Cardiac muscle cell (in vitro differentiated cells and primary cell): Measurements from ENCODE around the gene COL8A1. TPM values are rescaled to one million over a fixed set of nuclear protein-coding genes. Genes with fewer than 3 reads are reported as not detected.

Experiments
- DNase-seq, 2 donors: peaks; one replicate each; pipeline versions ENCODE4 v3.0.0 to v3.0.0-alpha.2; 2010 to 2017; ENCODE audit warnings: low read depth in 1 of 2, low spot score in 1 of 2
- H3K27ac ChIP-seq: fragments of 200-600 bp; sonication (generic); 2 replicates; pipeline ENCODE4 v1.5.1; 2016
- H3K27me3 ChIP-seq: fragments of 200-600 bp; sonication (generic); 2 replicates; pipeline ENCODE4 v1.6.0; 2016; ENCODE audit warnings: control low read depth
- H3K36me3 ChIP-seq: fragments of 200-600 bp; sonication (generic); 2 replicates; pipeline ENCODE4 v1.5.1; 2016; ENCODE audit warnings: control low read depth
- H3K4me1 ChIP-seq: fragments of 200-600 bp; sonication (generic); 2 replicates; pipeline ENCODE4 v1.8.1; 2017; ENCODE audit warnings: low read depth, mild to moderate bottlenecking, mixed run types
- H3K4me3 ChIP-seq: fragments of 200-600 bp; sonication (generic); 2 replicates; pipeline ENCODE4 v1.5.1; 2016; ENCODE audit warnings: mild to moderate bottlenecking
- H3K9me3 ChIP-seq: fragments of 200-600 bp; sonication (generic); 2 replicates; pipeline ENCODE4 v1.5.1; 2017; ENCODE audit warnings: low read depth, mild to moderate bottlenecking, control low read depth
- polyA plus RNA-seq: library from polyadenylated mRNA; unstranded; fragments of >200 nt; fragmentation: Nextera tagmentation; extraction: Ambion mirVana; gene quantifications from 2 replicates; pipeline ENCODE4 v1.2.1, GENCODE V29; 2016
- total RNA-seq: library from RNA; depleted of rRNA; stranded (reverse); fragments of >200 nt; gene quantifications from 2 replicates; pipeline ENCODE4 v1.2.3, GENCODE V29; 2016
- TF ChIP-seq, protein P1 (sequence below): IDR thresholded peaks from 2 replicates; pipeline ENCODE4 v1.5.1; 2012; ENCODE audit warnings: low read depth, mild to moderate bottlenecking, low read length

The COL8A1 gene
- total and polyA plus RNA-seq, 2 experiments from 2014 or later, result 1.5 to 5.1 TPM

DNA sequence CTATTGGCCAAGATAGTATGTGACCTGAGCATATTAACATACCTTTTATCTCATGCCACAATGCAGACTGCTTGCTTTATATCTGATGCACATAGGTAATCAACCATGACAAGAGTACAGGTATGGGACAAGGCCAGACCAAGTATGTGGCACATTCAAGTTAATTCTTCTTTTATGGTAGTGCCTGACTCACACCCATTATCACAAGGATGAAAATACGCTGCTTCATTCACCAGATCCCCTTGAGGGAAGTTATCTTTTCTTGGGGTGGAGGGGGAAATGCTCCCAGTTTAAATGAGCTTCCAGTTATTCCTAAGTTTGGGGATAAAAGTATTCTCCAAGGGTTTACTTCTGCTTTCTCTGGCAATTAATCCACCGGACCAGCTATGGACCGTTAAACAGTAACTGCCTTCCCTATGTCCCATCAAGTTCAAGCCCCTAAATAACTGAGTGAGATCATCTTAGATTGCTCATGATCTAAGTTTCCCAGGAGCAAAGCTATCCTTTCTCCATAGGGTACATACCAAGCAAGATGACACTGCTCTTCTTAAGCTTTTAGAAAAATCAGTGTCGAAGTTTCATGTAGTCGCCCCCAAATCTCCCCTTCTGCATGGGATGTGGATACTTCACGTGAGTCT is 1.9 kb downstream of the COL8A1 start:
- no peak overlapping the region for H3K27ac ChIP-seq
- no peaks in the 10 kb centered on the region for H3K9me3 ChIP-seq
- H3K4me1 ChIP-seq, result no peaks in the 10 kb centered on the region
- DNase-seq, result no peak
- no peak overlapping the region for H3K4me3 ChIP-seq
- TF ChIP-seq, protein P1, sequence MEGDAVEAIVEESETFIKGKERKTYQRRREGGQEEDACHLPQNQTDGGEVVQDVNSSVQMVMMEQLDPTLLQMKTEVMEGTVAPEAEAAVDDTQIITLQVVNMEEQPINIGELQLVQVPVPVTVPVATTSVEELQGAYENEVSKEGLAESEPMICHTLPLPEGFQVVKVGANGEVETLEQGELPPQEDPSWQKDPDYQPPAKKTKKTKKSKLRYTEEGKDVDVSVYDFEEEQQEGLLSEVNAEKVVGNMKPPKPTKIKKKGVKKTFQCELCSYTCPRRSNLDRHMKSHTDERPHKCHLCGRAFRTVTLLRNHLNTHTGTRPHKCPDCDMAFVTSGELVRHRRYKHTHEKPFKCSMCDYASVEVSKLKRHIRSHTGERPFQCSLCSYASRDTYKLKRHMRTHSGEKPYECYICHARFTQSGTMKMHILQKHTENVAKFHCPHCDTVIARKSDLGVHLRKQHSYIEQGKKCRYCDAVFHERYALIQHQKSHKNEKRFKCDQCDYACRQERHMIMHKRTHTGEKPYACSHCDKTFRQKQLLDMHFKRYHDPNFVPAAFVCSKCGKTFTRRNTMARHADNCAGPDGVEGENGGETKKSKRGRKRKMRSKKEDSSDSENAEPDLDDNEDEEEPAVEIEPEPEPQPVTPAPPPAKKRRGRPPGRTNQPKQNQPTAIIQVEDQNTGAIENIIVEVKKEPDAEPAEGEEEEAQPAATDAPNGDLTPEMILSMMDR, result no peak
- peaks cover 66% of the 10 kb centered on the region for H3K27me3 ChIP-seq
- H3K36me3 ChIP-seq, result no peaks in the 10 kb centered on the region

DNA sequence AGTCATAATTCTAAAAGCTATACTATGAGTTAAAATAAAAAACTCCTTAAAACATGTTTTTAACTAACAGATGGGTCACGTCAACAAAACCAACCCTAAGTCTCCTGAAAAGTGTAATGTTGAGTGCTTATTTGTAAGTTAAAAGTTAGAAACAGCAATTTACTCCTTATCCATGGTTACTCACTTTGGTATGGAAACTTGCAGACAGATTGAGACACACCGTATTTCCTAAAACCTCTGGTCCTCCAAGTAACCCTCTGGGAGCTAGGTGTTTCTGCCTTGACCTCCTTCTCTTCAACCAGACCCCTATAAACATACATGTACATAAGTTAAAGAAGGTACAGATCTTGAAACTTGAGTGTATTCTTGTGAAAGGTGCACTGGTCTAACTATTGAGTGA is 3.1 kb downstream of the COL8A1 start:
- H3K36me3 ChIP-seq, result no peaks in the 10 kb centered on the region
- H3K27me3 ChIP-seq, result peaks cover 58% of the 10 kb centered on the region
- H3K4me1 ChIP-seq, result no peaks in the 10 kb centered on the region
- TF ChIP-seq, protein P1, result no peak
- H3K9me3 ChIP-seq, result no peaks in the 10 kb centered on the region
- no peak overlapping the region for H3K27ac ChIP-seq
- DNase-seq, result no peak
- H3K4me3 ChIP-seq, result no peak overlapping the region

DNA sequence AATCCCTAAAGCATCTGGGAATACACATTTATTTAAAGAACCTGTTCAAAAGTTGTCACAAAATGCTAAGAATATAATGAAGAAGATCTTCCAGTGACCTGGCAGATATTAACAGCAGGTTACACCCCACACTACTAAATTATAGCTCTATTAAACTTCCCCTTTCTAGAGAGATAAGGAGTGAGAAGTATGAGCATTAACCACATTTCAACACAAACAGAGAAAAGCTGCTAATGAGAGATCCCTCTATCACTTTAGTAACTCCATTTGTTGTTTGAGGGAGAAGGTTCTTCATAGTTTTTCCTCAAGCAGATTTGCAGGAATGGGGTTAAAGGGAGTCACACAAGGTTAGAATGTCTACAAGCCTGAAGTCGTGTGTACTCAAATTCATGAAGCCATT is 3.6 kb downstream of the COL8A1 start:
- no peak for DNase-seq
- H3K36me3 ChIP-seq, result no peaks in the 10 kb centered on the region
- H3K9me3 ChIP-seq, result no peaks in the 10 kb centered on the region
- TF ChIP-seq, protein P1, result no peak
- H3K4me3 ChIP-seq, result no peak overlapping the region
- no peak overlapping the region for H3K27ac ChIP-seq
- peaks cover 53% of the 10 kb centered on the region for H3K27me3 ChIP-seq
- no peaks in the 10 kb centered on the region for H3K4me1 ChIP-seq

DNA sequence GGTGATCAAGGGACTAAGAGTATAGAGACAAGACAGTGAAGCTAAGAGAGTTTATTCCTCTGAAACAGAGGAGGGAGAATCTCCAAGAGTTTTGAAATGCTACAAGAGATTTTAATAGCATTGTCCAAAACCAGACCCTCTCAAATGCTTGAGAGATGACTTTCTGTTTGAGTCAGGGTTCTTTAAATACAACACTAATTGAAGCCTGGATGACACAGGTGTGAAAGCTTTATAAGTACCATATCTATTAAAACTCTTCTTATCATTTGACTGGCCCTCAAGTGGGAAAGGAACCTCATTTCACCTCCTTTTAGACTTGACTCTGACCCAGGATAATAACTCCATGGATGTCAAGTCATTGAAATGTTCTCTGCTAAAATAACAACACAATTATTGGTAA is 5.6 kb downstream of the COL8A1 start:
- no peaks in the 10 kb centered on the region for H3K4me1 ChIP-seq
- H3K36me3 ChIP-seq, result no peaks in the 10 kb centered on the region
- H3K27me3 ChIP-seq, result peaks cover 33% of the 10 kb centered on the region
- TF ChIP-seq, protein P1, result no peak
- H3K4me3 ChIP-seq, result no peak overlapping the region
- no peak overlapping the region for H3K27ac ChIP-seq
- H3K9me3 ChIP-seq, result no peaks in the 10 kb centered on the region
- DNase-seq, result no peak

DNA sequence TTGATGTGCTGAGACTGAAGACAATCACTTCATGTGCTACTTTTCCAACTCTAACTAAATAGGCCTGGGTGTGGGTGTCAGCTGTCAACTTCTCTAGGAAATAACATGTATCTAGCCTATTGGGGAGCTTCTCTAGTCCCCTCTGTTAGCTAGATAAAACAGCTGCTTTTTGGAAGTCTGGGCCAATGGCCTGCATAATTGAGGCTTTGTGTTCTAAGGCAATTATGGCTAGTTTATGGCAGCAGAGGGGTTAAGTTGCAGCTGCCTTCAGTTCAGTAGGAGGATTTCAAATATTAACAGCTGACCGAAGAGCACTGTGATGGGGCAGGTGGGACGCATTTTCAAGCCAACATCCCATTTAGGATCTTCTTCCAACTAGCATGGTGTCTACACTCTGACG is 6.4 kb downstream of the COL8A1 start:
- H3K4me3 ChIP-seq, result no peak overlapping the region
- no peak for DNase-seq
- H3K4me1 ChIP-seq, result no peaks in the 10 kb centered on the region
- TF ChIP-seq, protein P1, result no peak
- no peaks in the 10 kb centered on the region for H3K9me3 ChIP-seq
- H3K27ac ChIP-seq, result no peak overlapping the region
- no peaks in the 10 kb centered on the region for H3K36me3 ChIP-seq
- peaks cover 26% of the 10 kb centered on the region for H3K27me3 ChIP-seq
